GM04504 (cell line): ENCODE results near the gene RAB3GAP1.

Experiments
- DNase-seq: peaks from one replicate; pipeline ENCODE4 v3.0.0-alpha.2; 2012; ENCODE audit warnings: low read depth

The RAB3GAP1 gene

GRCh38 chr2:135164431-135164830, 112.3 kb downstream of the RAB3GAP1 start:
- peak; percentile 75 for DNase-seq

- DNase-seq = no peak
Observed at GRCh38 chr2:135167273-135167672, 115.2 kb downstream of the RAB3GAP1 start.

- DNase-seq = no peak
Observed at GRCh38 chr2:135168204-135168856, 116.2 kb downstream of the RAB3GAP1 start.

GRCh38 chr2:135169900-135170753, 118.0 kb downstream of the RAB3GAP1 start:
- DNase-seq = no peak

- no peak for DNase-seq
Observed at GRCh38 chr2:135174049-135174809, 122.1 kb downstream of the RAB3GAP1 start.

GRCh38 chr2:135174810-135175093, 122.7 kb downstream of the RAB3GAP1 start:
- no peak for DNase-seq

- no peak for DNase-seq
Observed at GRCh38 chr2:135175177-135175576, 123.1 kb downstream of the RAB3GAP1 start.

- no peak for DNase-seq
Observed at GRCh38 chr2:135179689-135180088, 127.6 kb downstream of the RAB3GAP1 start.

GRCh38 chr2:135182190-135182589, 130.1 kb downstream of the RAB3GAP1 start:
- no peak for DNase-seq

GRCh38 chr2:135182601-135183000, 130.5 kb downstream of the RAB3GAP1 start:
- DNase-seq = no peak

- DNase-seq = no peak
Observed at GRCh38 chr2:135183822-135184221, 131.7 kb downstream of the RAB3GAP1 start.

- DNase-seq = no peak
Observed at GRCh38 chr2:135186054-135186453, 134.0 kb downstream of the RAB3GAP1 start.

- no peak for DNase-seq
Observed at GRCh38 chr2:135187270-135187669, 135.2 kb downstream of the RAB3GAP1 start.

GRCh38 chr2:135189148-135189547, 137.1 kb downstream of the RAB3GAP1 start:
- DNase-seq = no peak

GRCh38 chr2:135190799-135191198, 138.7 kb downstream of the RAB3GAP1 start:
- DNase-seq = no peak

- no peak for DNase-seq
Observed at GRCh38 chr2:135198481-135198880, 146.4 kb downstream of the RAB3GAP1 start.

GRCh38 chr2:135202751-135203150, 150.7 kb downstream of the RAB3GAP1 start:
- no peak for DNase-seq

GRCh38 chr2:135203944-135204343, 151.9 kb downstream of the RAB3GAP1 start:
- DNase-seq = no peak

- no peak for DNase-seq
Observed at GRCh38 chr2:135208016-135208415, 155.9 kb downstream of the RAB3GAP1 start.

GRCh38 chr2:135212757-135213156, 160.7 kb downstream of the RAB3GAP1 start:
- no peak for DNase-seq

GRCh38 chr2:135218426-135218825, 166.3 kb downstream of the RAB3GAP1 start:
- DNase-seq = no peak

- no peak for DNase-seq
Observed at GRCh38 chr2:135219226-135219625, 167.1 kb downstream of the RAB3GAP1 start.
